TTC549 (cell line): ENCODE results near the gene PFN1.
"Not testable (repeated sequence)": the region's sequence is repeated elsewhere in the genome, so short reads cannot be mapped to it uniquely, and the experiment has no call there.

Experiments
- FAIRE-seq: peaks from 2 replicates; lab custom pipeline; 2012; peaks lifted over from hg19 to GRCh38; lab: Jason Lieb, UNC

PFN1 gene

GRCh38 chr17:4945176-4945943 is 3.0 kb downstream of the PFN1 start:
- no peak for FAIRE-seq

DNA sequence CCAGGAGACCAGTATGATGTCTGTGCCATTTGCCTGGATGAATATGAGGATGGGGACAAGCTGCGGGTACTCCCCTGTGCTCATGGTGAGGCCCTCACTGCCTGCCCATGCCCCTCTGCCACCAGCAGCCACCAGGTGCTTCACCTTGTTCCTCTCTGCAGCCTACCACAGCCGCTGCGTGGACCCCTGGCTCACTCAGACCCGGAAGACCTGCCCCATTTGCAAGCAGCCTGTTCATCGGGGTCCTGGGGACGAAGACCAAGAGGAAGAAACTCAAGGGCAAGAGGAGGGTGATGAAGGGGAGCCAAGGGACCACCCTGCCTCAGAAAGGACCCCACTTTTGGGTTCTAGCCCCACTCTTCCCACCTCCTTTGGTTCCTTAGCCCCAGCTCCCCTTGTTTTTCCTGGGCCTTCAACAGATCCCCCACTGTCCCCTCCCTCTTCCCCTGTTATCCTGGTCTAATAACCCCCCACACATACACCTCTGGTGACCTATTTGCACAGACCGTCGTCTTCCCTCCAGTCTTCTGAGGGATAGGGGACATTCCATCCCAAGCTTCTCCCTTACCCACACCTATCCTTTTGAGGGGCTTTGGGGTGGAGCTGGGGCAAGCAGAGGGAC is 3.7 kb downstream of the PFN1 start:
- no peak for FAIRE-seq

- no peak for FAIRE-seq
Measured at GRCh38 chr17:4944163-4944553, 4.2 kb downstream of the PFN1 start.

DNA sequence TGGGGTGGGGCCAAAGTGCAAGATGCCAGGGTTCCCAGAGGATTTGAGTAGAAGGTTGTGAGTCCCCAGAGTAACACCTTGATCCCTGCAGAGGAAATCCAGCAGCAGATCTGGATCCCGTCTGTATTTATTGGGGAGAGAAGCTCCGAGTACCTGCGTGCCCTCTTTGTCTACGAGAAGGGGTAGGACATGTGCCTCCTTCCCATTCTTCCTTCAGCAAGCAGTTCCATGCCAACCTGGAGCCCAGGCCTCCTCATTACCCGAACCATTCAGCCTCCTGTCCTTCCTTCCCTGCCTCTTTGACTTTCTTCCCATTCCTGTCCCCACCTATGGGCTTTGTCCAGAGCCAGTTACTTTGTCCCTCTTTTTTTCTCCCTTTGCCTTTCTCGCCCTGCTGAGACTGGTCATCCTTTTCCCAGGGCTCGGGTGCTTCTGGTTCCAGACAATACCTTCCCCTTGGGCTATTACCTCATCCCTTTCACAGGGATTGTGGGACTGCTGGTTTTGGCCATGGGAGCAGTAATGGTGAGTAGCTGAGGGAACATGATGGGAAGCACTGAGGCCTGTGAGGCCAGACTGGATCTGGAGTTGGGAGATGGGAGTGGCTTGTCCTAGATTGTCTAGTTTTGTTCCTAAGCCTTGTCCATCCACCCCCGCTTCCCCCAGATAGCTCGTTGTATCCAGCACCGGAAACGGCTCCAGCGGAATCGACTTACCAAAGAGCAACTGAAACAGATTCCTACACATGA is 5.4 kb downstream of the PFN1 start:
- FAIRE-seq: no peak

DNA sequence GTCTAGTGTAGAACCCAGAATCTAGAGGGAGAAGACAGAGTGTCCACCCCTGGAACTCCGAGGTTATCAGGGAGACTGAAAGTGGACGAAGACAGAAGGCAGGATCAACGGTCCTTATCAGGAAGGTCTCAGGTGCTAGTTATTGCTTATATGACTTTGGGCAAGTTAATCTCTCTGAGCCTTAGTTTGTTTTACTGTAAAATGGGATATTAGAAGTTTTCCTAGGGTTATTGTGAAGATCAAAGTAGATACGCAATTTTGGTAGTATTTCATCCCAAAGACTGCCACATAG is 7.1 kb downstream of the PFN1 start:
- no peak for FAIRE-seq

DNA sequence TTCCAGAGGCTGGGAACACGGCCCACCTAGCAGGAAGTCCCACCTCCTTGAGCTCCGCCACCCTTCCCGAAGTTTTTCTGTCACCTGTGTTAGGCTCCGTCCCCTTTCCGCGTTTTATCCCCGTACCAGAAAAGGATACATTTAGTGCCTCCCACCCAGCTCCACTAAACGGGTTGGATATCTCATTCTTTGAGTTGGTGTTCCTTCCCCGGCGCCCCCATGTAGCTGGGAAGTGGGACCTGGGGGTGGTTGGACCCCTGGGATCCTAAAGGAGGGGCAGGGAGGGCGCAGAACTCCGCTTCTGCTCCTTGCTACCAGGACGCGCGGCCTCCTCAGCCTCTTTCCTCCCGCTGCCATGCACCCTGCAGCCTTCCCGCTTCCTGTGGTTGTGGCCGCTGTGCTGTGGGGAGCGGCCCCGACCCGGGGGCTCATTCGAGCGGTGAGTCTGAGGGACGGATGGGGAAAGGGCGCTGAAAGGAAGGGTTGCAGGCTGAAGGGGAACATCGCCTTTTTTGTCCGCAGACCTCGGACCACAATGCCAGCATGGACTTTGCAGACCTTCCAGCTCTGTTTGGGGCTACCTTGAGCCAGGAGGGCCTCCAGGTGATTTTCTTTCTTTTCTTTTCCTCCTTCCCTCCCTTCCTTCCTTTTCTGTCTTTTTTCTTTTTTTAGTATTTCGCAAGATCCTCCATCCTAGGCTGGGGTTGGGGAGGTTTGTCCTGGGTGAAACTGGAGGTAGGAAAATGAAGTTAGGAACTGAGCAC is 7.6 kb downstream of the PFN1 start:
- no peak for FAIRE-seq

DNA sequence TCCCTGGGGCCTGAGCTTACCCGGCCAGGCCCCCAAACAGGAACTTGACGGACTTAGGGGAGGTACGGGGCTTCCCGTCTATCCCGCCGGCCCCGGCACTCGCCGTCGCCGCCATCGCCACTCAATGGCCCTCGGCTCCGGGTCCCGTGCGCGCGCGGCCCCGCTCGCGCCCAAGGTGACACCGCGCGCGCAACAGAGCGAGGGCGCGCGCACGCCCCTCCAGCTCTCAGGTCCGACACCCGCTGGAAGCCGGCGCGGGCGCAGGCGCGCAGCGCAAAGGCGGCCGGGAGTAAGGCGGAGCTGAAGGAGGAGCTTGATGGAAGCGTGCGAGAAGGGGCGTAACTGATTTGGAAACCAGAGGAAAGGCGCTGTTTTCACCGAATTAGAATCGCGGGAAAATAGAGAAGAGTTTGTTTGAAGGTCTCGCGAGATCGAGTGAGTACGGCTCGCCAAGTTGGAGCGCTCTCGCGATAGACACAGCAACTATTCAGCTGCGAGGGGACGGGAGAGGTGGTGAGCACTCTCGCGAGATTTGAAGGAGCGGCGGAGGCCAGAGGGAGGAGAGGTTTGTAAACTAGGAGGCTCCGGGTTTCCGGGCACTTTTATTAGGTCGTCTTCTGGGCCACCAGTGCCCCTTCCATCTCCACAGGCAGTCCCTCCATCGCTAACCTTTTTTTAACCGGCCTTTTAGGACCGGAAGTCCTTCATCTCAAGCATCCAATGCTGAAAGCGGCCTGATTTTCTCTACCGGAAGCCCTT is 8.4 kb downstream of the PFN1 start, which contains the start of the genes RNF167 and SLC25A11:
Gene RNF167, plus strand, starts transcription at position 473 of the 759 bp plus-strand sequence. CDS start 642 bp downstream, outside the sequence.
Gene SLC25A11, minus strand, starts transcription at position 251 of the 759 bp plus-strand sequence. Its CDS starts 136 bp downstream, at position 115.
- peak; percentile 94 for FAIRE-seq

- no peak for FAIRE-seq
Measured at GRCh38 chr17:4939546-4939795, 8.9 kb downstream of the PFN1 start.

DNA sequence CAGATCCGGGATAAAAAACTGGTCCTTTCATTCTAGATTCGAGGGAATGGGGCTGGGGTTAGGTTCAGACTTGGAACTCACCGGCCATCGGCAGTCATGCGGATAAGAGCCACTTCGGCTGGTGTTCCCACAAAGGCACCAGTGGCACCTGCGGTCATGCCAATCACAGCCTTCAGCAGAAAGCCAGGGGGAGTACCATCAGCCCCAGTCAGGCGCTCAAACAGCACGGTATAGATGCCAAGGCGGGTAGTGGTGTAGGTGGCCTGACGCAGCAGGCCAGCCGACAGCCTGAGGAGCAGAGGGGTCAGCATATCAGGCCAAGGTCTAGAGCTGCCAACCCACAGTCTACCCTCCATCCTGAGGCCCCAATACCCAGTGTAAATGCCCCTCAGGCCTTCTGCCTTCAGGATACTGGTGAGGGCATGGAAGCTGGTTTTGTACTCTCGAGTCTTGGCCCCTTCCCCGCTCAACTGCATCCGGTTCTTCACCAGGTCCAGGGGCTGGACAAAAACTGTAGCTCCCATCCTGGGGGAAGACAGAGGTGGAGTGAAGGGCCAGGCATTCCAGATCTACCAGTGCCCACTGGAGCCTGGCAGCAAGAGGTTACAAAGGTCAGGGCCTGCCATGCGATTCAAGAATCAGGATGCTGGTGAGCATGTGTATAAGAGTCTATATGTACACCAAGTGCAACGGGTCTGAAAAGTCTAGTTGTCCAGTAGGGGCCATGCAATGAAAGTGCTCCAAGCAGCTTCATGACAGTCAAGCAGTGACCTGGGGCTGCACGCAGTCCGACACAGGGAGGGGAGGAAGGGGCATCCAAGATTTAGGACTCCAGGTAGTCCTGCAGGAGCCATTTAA is 9.4 kb downstream of the PFN1 start:
- FAIRE-seq: no peak

DNA sequence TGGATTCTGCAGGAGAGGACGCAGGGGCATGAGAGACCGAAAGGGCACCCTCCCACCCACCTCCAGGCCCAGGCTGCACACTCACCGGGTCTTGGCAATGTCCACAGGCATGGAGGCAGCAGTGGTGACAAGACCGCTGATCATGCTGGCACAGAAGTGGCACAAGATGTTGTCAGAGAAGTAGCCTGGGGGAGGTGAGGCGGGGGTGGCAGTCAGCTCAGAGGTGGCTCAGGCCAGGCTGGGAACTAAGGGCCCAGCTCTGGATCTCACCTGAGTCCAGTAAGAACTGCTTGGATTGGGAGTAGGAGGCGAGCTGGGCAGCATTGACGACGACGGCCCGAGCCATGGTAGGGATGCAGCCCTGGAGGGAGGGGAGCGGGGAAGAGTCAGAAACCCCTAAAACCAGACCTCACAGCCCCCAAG is 10.2 kb downstream of the PFN1 start:
- FAIRE-seq: no peak

GRCh38 chr17:4937553-4937952 is 10.8 kb downstream of the PFN1 start:
- FAIRE-seq: no peak

DNA sequence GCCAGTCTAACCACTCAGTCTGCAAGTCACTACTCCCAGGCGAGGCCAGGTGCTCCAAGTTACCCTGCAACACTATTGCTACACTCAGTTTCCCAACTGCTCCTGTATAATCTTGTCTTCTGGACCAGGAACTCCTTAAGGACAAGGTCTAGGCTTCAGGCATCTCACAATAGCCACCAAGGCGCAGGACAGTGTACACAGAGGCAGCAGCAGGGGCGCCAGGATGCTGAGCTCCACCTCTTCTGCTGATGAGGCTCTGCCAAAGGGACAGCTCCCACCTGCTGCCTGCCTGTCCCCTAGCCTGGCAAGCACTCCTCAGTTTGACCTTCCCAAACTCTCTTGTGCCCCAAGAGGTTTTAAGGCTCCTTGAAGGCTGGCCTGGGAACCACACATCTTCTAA is 11.9 kb downstream of the PFN1 start:
- FAIRE-seq: no peak

GRCh38 chr17:4935650-4936049 is 12.7 kb downstream of the PFN1 start:
- FAIRE-seq: no peak

DNA sequence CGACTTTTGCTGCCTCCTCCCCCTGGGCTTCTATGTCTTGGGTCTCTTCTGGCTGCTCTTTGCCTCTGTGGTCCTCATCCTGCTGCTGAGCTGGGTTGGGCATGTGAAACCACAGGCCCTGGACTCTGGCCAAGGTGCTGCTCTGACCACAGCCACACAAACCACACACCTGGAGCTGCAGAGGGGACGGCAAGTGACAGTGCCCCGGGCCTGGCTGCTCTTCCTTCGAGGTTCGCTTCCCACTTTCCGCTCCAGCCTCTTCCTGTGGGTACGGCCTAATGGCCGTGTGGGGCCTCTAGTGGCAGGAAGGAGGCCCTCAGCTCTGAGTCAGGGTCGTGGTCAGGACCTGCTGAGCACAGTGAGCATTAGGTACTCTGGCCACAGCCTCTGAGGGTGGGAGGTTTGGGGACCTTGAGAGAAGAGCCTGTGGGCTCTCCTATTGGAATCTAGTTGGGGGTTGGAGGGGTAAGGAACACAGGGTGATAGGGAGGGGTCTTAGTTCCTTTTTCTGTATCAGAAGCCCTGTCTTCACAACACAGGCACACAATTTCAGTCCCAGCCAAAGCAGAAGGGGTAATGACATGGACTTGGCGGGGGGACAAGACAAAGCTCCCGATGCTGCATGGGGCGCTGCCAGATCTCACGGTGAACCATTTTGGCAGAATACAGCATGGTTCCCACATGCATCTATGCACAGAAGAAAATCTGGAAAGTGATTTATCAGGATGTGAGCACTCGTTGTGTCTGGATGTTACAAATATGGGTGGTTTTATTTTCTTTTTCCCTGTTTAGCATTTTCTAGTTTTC is 14.0 kb downstream of the PFN1 start:
- FAIRE-seq: no peak

DNA sequence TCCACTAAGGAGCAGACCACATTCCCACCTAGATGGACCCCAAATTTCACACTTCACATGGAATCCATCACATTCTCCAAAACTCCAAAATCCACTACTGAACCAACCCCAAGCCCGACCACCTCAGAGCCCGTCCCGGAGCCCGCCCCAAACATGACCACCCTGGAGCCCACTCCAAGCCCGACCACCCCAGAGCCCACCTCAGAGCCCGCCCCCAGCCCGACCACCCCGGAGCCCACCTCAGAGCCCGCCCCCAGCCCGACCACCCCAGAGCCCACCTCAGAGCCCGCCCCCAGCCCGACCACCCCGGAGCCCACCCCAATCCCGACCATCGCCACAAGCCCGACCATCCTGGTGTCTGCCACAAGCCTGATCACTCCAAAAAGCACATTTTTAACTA is 14.7 kb downstream of the PFN1 start:
- FAIRE-seq: no peak

DNA sequence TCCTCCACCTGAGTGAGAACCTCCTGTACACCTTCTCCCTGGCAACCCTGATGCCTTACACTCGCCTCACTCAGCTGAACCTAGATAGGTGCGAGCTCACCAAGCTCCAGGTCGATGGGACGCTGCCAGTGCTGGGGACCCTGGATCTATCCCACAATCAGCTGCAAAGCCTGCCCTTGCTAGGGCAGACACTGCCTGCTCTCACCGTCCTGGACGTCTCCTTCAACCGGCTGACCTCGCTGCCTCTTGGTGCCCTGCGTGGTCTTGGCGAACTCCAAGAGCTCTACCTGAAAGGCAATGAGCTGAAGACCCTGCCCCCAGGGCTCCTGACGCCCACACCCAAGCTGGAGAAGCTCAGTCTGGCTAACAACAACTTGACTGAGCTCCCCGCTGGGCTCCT is 15.6 kb downstream of the PFN1 start:
- no peak for FAIRE-seq

GRCh38 chr17:4931963-4932362 is 16.4 kb downstream of the PFN1 start, which contains the start of gene GP1BA:
TSS of gene GP1BA (plus strand) at chr17:4932277. CDS start at chr17:4932605, 328 bp downstream.
- no peak for FAIRE-seq

GRCh38 chr17:4928881-4929280 is 19.4 kb downstream of the PFN1 start:
- no peak for FAIRE-seq

GRCh38 chr17:4926577-4927335 is 21.6 kb downstream of the PFN1 start:
- not testable (repeated sequence) for FAIRE-seq
